Prostate gland (tissue), 2 donors: Measurements from ENCODE around the gene KLHL1.

ENCODE experiments used
- CTCF ChIP-seq, 4 experiments: fragments of 200-600 bp in 2 of 4; fragments of 450-650 bp in 2 of 4; sonication (generic) in 2 of 4; IDR thresholded peaks; 1 replicate in 3 of 4; 2 replicates in 1 of 4; pipeline ENCODE4 v1.5.1; 2016 to 2019; ENCODE audit warnings: antibody characterized with exemption in 4 of 4, mild to moderate bottlenecking in 2 of 4, moderate library complexity in 2 of 4
- POLR2AphosphoS5 ChIP-seq: sonication (generic); formaldehyde crosslinking; IDR thresholded peaks from one replicate; pipeline ENCODE4 v1.6.1; 2017; ENCODE audit warnings: antibody characterized with exemption

- TF ChIP-seq POLR2AphosphoS5 (no peak), CTCF (IDR thresholded peaks at IDR 0.05) (no peak)
These were observed 21.0 kb downstream of the KLHL1 start for GRCh38 chr13:70087247-70087646.
